NCI-H1417 (cell line): ENCODE results near the gene GPR62.

Source experiments
- DNase-seq, 3 experiments: peaks; one replicate each; lab custom pipeline; 2025; lab: John Stamatoyannopoulos, UW

Gene GPR62

DNA sequence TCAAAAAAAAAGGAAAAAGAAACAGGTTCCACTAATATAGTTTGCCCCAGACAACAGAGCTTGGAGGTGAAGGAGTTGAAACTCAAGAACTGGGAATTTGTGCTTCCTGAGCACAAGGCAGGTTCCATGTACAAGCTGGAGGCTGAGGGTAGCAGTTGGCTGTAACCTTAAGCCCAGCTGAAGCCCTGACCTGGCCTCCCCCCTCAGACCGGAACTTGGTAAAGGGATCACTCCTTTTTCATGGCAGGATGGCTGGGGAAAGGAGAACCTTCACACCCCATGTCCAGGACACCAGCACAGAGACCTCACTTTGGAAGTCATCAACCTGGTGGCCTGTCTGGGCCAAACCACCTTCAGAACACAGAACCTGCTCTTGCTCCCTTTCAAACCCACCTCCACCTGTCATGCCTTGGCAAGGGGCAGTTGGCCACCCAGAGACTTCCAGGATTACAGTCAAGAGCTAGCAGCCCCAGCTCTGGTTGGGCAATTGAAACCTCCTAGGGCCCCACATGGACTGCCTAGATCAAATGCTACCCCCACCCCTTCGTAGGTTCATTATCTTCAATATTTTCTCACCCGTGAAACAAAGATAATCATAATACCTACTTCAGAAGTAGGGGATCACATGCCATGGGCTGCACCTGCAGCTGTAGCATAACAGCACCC is 37.0 kb downstream of the GPR62 start:
- no peak for DNase-seq

GRCh38 chr3:51993657-51994056 is 38.5 kb downstream of the GPR62 start:
- peak in 1 of 3 experiments; percentile 8 for DNase-seq

DNA sequence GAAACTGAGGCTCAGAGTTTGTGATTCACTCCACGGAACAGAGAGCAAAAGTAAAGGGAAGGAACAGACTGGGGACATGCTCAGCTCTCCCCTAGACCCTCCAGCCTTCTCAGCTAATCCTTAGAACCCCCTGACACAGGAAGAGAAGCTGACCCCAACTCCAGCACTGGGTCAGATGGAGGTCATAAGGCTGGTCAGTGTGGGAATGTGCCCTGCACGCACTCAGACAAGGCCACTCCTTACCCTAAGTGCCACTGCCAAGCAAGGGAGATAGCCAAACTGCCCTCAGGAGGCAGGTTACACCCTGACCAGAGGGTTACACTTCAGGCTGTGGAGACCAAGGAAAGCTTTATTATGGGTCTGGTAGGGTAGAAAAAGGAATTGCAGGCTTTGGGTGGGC is 39.3 kb downstream of the GPR62 start:
- no peak for DNase-seq

DNA sequence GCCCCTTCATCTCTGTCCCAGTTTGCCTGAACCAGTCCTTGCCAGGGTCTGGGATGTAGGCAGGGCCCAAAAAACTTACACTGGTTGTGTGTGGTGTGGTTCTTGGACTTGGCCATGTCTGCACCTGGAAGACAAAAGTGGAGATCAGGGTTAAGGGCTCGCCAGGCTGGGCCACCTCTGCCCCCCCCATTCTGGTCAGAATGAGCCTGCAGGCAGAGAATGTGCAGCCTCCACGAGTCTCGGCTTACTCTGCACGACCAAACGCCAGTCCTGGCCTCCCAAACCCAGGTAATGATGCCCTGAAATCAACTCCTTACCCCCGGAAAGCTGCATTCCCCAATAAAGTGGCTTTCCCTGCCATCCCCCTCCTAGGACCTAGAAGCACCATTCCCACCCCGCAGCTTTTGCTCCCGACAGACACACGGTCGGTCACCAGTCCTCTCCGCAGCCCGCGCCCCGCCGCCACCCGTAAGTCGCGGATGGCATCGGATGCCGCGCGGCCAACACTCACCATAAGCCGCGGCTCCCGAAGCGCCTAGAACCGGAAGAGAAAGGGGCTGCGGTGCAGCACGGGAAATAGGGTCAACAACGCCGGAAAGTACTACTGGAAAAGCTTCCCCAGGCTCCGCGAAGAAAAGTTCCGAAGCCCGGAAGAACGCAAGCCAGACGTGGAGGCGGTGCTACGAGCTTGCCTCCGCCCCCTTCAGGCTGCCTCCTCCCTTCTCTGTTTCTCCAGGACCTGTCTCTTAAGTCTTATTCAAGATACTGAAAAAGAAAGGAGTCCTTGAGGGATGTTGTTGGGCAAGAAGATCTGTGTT is 40.4 kb downstream of the GPR62 start, which contains the start of gene RPL29:
Gene RPL29 (minus strand): TSS at position 550 of the 818 bp plus-strand sequence. CDS start 434 bp downstream, at position 116.
- peak; percentile 80 to 93 (median 85) for DNase-seq

DNA sequence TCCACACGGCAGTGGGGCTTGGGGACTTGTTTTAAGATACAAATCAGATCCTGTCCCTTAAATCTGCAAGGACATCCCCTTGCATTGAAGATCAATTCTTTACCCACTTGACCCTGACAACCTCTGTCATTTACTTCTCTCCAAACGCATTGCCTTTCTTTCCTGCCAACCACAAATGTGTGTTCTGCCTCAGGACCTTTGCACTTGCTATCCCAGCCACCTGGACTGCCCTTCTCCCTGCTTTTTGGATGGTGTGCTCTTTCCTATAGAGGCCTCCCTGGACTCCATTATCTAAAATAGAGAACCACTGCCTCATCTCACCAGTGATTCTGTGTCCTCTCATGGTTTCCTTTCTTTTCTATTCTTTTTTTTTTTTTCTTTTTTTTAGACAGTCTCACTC is 42.0 kb downstream of the GPR62 start:
- no peak for DNase-seq

- peak in 1 of 3 experiments; percentile 24 for DNase-seq
These were observed 42.9 kb downstream of the GPR62 start for GRCh38 chr3:51997935-51998596.

GRCh38 chr3:51998774-51999173 is 43.6 kb downstream of the GPR62 start:
- DNase-seq: no peak

- no peak for DNase-seq
These were observed 44.7 kb downstream of the GPR62 start for GRCh38 chr3:51999846-52000245.

DNA sequence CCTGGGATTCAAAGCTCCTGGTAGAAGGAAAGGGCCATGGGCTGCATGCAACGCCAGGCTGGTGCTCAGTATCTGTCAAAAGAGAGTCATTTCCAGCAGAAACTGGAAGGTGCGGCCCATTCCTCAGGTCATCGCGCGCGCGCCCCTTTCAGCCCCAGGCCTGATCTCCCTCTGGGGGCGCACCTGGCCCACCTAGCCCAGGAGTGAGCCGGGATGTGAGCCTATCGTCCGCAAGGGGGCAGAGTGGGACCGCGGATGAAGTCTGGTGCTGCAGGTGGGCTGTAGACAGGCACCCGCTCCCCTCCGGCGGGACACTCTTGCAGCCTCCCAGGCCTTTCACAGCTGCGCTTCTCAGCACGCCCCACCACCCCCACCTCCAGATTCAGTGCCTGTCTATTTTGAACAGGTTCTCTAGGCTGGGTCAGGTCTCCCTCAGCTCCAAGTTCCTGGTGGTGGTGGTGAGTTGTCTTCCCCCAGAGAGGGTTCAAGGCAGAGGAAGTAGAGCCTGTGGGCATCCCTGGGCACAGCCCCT is 46.3 kb downstream of the GPR62 start:
- DNase-seq: peak; percentile 67 to 89 (median 76)

- DNase-seq: peak in 1 of 3 experiments; percentile 7
These were observed 47.6 kb downstream of the GPR62 start for GRCh38 chr3:52002748-52003147.

- peak in 2 of 3 experiments; percentile 11 to 60 for DNase-seq
These were observed 49.1 kb downstream of the GPR62 start for GRCh38 chr3:52004163-52004787.

- DNase-seq: peak in 2 of 3 experiments; percentile 58 to 72
These were observed 49.8 kb downstream of the GPR62 start for GRCh38 chr3:52004906-52005395.

GRCh38 chr3:52005571-52005986 is 50.4 kb downstream of the GPR62 start:
- peak in 2 of 3 experiments; percentile 75 to 89 for DNase-seq

DNA sequence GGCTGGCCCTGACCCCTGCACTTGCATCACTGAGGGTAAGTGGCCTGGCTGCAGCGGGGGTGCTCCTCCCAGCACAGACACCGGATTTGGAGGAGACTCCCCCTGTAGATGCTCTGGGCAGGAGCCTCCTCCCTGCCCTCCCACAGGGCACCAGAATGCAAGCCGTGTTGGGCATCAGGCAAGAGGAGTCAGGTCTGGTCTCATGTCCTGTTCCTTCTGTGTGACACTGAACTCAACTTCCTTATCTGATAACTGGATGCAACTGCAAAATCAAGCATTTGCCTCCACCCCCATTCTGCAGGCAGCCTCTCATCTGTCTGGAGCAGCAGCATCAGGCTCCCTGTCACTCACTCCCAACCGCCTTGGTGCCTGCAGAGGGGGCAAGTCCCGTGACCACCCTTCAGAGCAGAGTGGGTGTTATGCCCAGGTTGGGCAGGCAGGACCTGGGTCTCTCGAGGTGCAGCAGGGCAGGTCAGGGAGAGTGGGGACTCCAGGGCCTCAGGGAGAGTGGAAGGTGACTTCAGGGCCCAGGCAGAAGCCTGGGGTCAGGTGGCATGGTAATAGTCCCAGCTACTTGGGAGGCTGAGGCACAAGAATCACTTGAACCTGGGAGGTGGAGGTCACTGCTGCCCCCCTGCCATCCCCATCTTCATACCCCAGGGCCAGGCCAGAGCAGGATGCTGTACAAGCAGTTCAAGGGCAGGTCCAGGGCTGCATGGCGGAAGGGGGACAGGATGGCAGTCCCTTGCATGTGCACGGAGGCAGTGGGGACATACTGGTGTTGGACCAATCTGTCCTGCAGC is 51.0 kb downstream of the GPR62 start:
- no peak for DNase-seq

DNA sequence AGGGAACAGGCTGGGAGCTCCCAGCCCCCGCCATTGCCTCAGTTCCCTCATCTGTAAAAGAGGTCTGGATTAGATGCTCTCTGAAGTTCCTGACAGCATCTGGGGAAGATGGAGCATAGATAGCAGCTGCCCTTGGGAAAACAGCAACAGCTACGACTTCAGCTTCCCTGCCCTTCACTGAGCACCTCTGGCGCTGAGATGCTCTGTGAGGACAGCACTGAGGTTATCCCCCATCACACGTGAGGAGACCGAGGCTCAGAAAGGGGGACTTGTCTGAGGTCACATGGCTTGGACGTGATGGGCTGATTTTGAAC is 51.6 kb downstream of the GPR62 start:
- no peak for DNase-seq
